SK-N-SH (cell line): ENCODE measurements around the gene POLR3G. TPM values are rescaled to one million over a fixed set of nuclear protein-coding genes. Genes with fewer than 3 reads are reported as not detected.

ENCODE experiments used
- CTCF ChIA-PET: fragments of 300-600, 350-600 bp; formaldehyde crosslinking; extraction: SDS; loops from one replicate; lab custom pipeline; 2021; lab: Yijun Ruan, JAX
- POLR2A ChIA-PET: fragments of 350-600 bp; sonication (Branson Sonifier 250); formaldehyde crosslinking; extraction: SDS; loops from one replicate; lab custom pipeline; 2020; ENCODE audit warnings: antibody characterized with exemption, inconsistent platforms; lab: Yijun Ruan, JAX
- DNase-seq: peaks from one replicate; pipeline ENCODE4 v3.0.0; 2012
- H2AFZ ChIP-seq: fragments of 200-600 bp; sonication (generic); 2 replicates; pipeline ENCODE4 v1.8.1; 2016; ENCODE audit warnings: antibody characterized with exemption, mild to moderate bottlenecking, low read depth
- H3F3A ChIP-seq: fragments of 200-600 bp; sonication (generic); replicated peaks from 2 replicates; pipeline ENCODE3; 2016; ENCODE audit warnings: antibody characterized with exemption, mild to moderate bottlenecking; ENCODE audit not compliant: insufficient read depth
- H3K27ac ChIP-seq, 2 experiments: fragments of 200-500 bp in 1 of 2; fragments of 200-600 bp in 1 of 2; sonication (Bioruptor generic) in 1 of 2; sonication (generic), shearing (Covaris generic) in 1 of 2; 2 replicates each; pipeline versions ENCODE4 v1.5.1 to v1.6.1; 2014 to 2016; ENCODE audit warnings: low read depth in 2 of 2, inconsistent platforms in 1 of 2, low read length in 1 of 2, mild to moderate bottlenecking in 1 of 2, mixed read lengths in 1 of 2
- H3K27me3 ChIP-seq: fragments of 200-600 bp; sonication (generic), shearing (Covaris generic); 2 replicates; pipeline ENCODE4 v1.6.1; 2016; ENCODE audit warnings: mixed run types; ENCODE audit not compliant: insufficient read depth
- H3K36me3 ChIP-seq, 2 experiments: fragments of 200-500 bp in 1 of 2; fragments of 200-600 bp in 1 of 2; sonication (Bioruptor generic) in 1 of 2; sonication (generic) in 1 of 2; replicated peaks in 1 of 2; 2 replicates each; pipeline versions ENCODE3 to v1.5.1; 2014 to 2016; ENCODE audit warnings: low read length in 1 of 2, mild to moderate bottlenecking in 1 of 2; ENCODE audit not compliant: insufficient read depth in 2 of 2, control insufficient read depth in 1 of 2
- H3K4me1 ChIP-seq, 2 experiments: fragments of 200-500 bp in 1 of 2; fragments of 200-600 bp in 1 of 2; sonication (Bioruptor generic) in 1 of 2; sonication (generic), shearing (Covaris generic) in 1 of 2; 2 replicates each; pipeline versions ENCODE4 v1.5.1 to v1.6.1; 2014 to 2016; ENCODE audit warnings: low read depth in 1 of 2, low read length in 1 of 2, mixed run types in 1 of 2; ENCODE audit not compliant: insufficient read depth in 2 of 2, control insufficient read depth in 1 of 2
- H3K4me2 ChIP-seq: fragments of 200-600 bp; sonication (generic), shearing (Covaris generic); 2 replicates; pipeline ENCODE4 v1.6.1; 2017; ENCODE audit warnings: mixed run types
- H3K4me3 ChIP-seq, 2 experiments: fragments of 200-500 bp in 1 of 2; fragments of 200-600 bp in 1 of 2; sonication (Bioruptor generic) in 1 of 2; sonication (generic), shearing (Covaris generic) in 1 of 2; 2 replicates each; pipeline versions ENCODE4 v1.5.1 to v1.8.1; 2014 to 2016; ENCODE audit warnings: low read depth in 2 of 2, inconsistent platforms in 1 of 2, low read length in 1 of 2, mild to moderate bottlenecking in 1 of 2, mixed read lengths in 1 of 2, moderate library complexity in 1 of 2
- H3K79me2 ChIP-seq: fragments of 200-600 bp; sonication (generic); 2 replicates; pipeline ENCODE4 v1.8.1; 2017; ENCODE audit warnings: mild to moderate bottlenecking; ENCODE audit not compliant: insufficient read depth
- H3K9ac ChIP-seq: fragments of 200-600 bp; sonication (generic); 2 replicates; pipeline ENCODE4 v1.6.1; 2017; ENCODE audit warnings: mixed run types
- H3K9me2 ChIP-seq: fragments of 200-600 bp; sonication (generic); 2 replicates; pipeline ENCODE4 v1.6.1; 2017; ENCODE audit warnings: mixed run types
- H3K9me3 ChIP-seq: fragments of 200-600 bp; sonication (generic); 2 replicates; pipeline ENCODE4 v1.6.1; 2017; ENCODE audit warnings: mixed run types, mild to moderate bottlenecking, moderate library complexity
- H4K20me1 ChIP-seq: fragments of 200-600 bp; sonication (generic); 2 replicates; pipeline ENCODE4 v1.6.1; 2017; ENCODE audit warnings: mild to moderate bottlenecking, mixed run types; ENCODE audit not compliant: insufficient read depth
- CTCF ChIP-seq: fragments of 200-600 bp; sonication (generic); IDR thresholded peaks from 2 replicates; pipeline ENCODE4 v1.6.1; 2017; ENCODE audit warnings: antibody characterized with exemption, mild to moderate bottlenecking, moderate library complexity
- EZH2phosphoT487 ChIP-seq: fragments of 200-600 bp; sonication (generic); IDR thresholded peaks from 2 replicates; pipeline ENCODE4 v1.6.1; 2017; ENCODE audit warnings: low read depth, mixed run types, mild to moderate bottlenecking, antibody characterized with exemption, moderate library complexity, borderline replicate concordance
- FOXM1 ChIP-seq: IDR thresholded peaks from 2 replicates; pipeline ENCODE4 v1.4.0; 2012; ENCODE audit warnings: low read depth, mild to moderate bottlenecking
- GABPA ChIP-seq: IDR thresholded peaks from 2 replicates; pipeline ENCODE4 v1.4.0; 2012; ENCODE audit warnings: low read depth, mild to moderate bottlenecking
- GATA2 ChIP-seq: sonication (generic); formaldehyde crosslinking; IDR thresholded peaks from 2 replicates; pipeline ENCODE4 v1.5.0; 2020; ENCODE audit warnings: mild to moderate bottlenecking, missing genetic modification reagents
- JUND ChIP-seq: IDR thresholded peaks from 2 replicates; pipeline ENCODE4 v1.4.0; 2012
- MAX ChIP-seq: IDR thresholded peaks from 2 replicates; pipeline ENCODE4 v1.4.0; 2012; ENCODE audit warnings: low read depth
- MXI1 ChIP-seq: IDR thresholded peaks from 2 replicates; pipeline ENCODE4 v1.6.1; 2012; ENCODE audit warnings: mild to moderate bottlenecking, low read depth, low read length, improper control_type of control experiment
- NFIC ChIP-seq: IDR thresholded peaks from 2 replicates; pipeline ENCODE4 v1.4.0; 2012; ENCODE audit warnings: borderline replicate concordance
- NRF1 ChIP-seq: IDR thresholded peaks from 2 replicates; pipeline ENCODE4 v1.6.1; 2012; ENCODE audit warnings: low read depth, mild to moderate bottlenecking, low read length
- POLR2AphosphoS5 ChIP-seq: IDR thresholded peaks from 2 replicates; pipeline ENCODE4 v1.6.1; 2012; ENCODE audit warnings: low read depth, low read length
- RAD21 ChIP-seq: IDR thresholded peaks from 2 replicates; pipeline ENCODE4 v1.6.1; 2012; ENCODE audit warnings: mild to moderate bottlenecking, low read length
- REST ChIP-seq: IDR thresholded peaks from 2 replicates; pipeline ENCODE4 v1.6.1; 2012; ENCODE audit warnings: mild to moderate bottlenecking, low read depth, low read length, moderate library complexity
- TCF12 ChIP-seq: IDR thresholded peaks from 2 replicates; pipeline ENCODE4 v1.4.0; 2012
- TEAD4 ChIP-seq: IDR thresholded peaks from 2 replicates; pipeline ENCODE4 v1.4.0; 2012; ENCODE audit warnings: mild to moderate bottlenecking, borderline replicate concordance; ENCODE audit not compliant: insufficient read depth
- USF2 ChIP-seq: fragments of 150-350 bp; IDR thresholded peaks from 2 replicates; pipeline ENCODE4 v1.6.1; 2017; ENCODE audit warnings: antibody characterized with exemption, low read length, low read depth, borderline replicate concordance
- WGBS: methylation state at CpG from one replicate; pipeline ENCODE4 v1.1.6; 2017; ENCODE audit warnings: low lambda C conversion rate; 5-methylcytosine and 5-hydroxymethylcytosine counted together
- polyA plus RNA-seq, 3 experiments: library from polyadenylated mRNA; depleted of rRNA; stranded (reverse); fragments of >200 nt; gene quantifications; 2 replicates each; pipeline ENCODE4 v1.2.3, GENCODE V29; 2012

POLR3G gene
- polyA plus RNA-seq, 1 of the 3 experiments (the other 2 are of a cell fraction) = 17.1 TPM

GRCh38 chr5:90561766-90562165, 87.1 kb downstream of the POLR3G start:
- ChIA-PET CTCF (interaction anchor here (0.7 to 1.2 kb wide), 2 partner anchors 10 to 159 kb away, joined by 3 read pairs; no protein-coding TSS in a partner anchor), POLR2A (no interaction called here)
- WGBS = 54% methylated on average over 1 of the region's 1 CpG

GRCh38 chr5:90562341-90562740, 87.7 kb downstream of the POLR3G start:
- 74% methylated on average over 5 of the region's 5 CpGs for WGBS
- TF ChIP-seq MAX = no peak
- TF ChIP-seq POLR2AphosphoS5 = no peak
- TF ChIP-seq REST = no peak
- no peak for TF ChIP-seq USF2
- no peak for TF ChIP-seq JUND
- no peak for TF ChIP-seq NFIC
- no peak for TF ChIP-seq MXI1
- TF ChIP-seq NRF1 = no peak
- POLR2A ChIA-PET = no interaction called here

More at GRCh38 chr5:90561766-90562165, 87.1 kb downstream of the POLR3G start:
- TF ChIP-seq TCF12 = no peak
- TF ChIP-seq MAX = no peak
- no peak for TF ChIP-seq GABPA
- TF ChIP-seq POLR2AphosphoS5 = no peak
- TF ChIP-seq RAD21 = no peak
- TF ChIP-seq USF2 = no peak
- no peak for TF ChIP-seq EZH2phosphoT487
- no peak for TF ChIP-seq FOXM1
- TF ChIP-seq CTCF = no peak
- no peak for TF ChIP-seq GATA2
- no peak for TF ChIP-seq TEAD4
- TF ChIP-seq MXI1 = no peak
- H4K20me1 ChIP-seq = no peaks in the 10 kb centered on the region
- H3K79me2 ChIP-seq = no peaks in the 10 kb centered on the region
- H3K4me3 ChIP-seq = no peak overlapping the region
- no peaks in the 10 kb centered on the region for H3K9me3 ChIP-seq
- H2AFZ ChIP-seq = no peak overlapping the region
- H3K27me3 ChIP-seq = peaks cover 24% of the 10 kb centered on the region
- no peak for DNase-seq
- no peak overlapping the region for H3K4me2 ChIP-seq
- no peak overlapping the region for H3K27ac ChIP-seq
- H3K9ac ChIP-seq = no peak overlapping the region
- H3K36me3 ChIP-seq = no peaks in the 10 kb centered on the region
- H3K9me2 ChIP-seq = no peaks in the 10 kb centered on the region
- H3K4me1 ChIP-seq = no peaks in the 10 kb centered on the region; a peak in 2 of 4 replicates
- no peaks in the 10 kb centered on the region for H3F3A ChIP-seq

More at GRCh38 chr5:90562341-90562740, 87.7 kb downstream of the POLR3G start:
- Histone ChIP-seq H3K4me1 (no peaks in the 10 kb centered on the region; a peak in 2 of 4 replicates), H3K4me2 (no peak overlapping the region), H4K20me1 (no peaks in the 10 kb centered on the region), H3F3A (no peaks in the 10 kb centered on the region), H3K9me3 (no peaks in the 10 kb centered on the region), H3K9ac (no peak overlapping the region), H3K36me3 (no peaks in the 10 kb centered on the region), H3K79me2 (no peaks in the 10 kb centered on the region), H3K27me3 (peaks cover 19% of the 10 kb centered on the region), H3K4me3 (no peak overlapping the region), H2AFZ (no peak overlapping the region), H3K27ac (no peak overlapping the region), H3K9me2 (no peaks in the 10 kb centered on the region)
- CTCF ChIA-PET = interaction anchor here (0.7 to 1.2 kb wide), 2 partner anchors 9 to 160 kb away, joined by 3 read pairs; no protein-coding TSS in a partner anchor
- DNase-seq = no peak
